Osteoblast (primary cell): ENCODE results near the gene NDUFA7. TPM values are rescaled to one million over a fixed set of nuclear protein-coding genes. Genes with fewer than 3 reads are reported as not detected.
"Not testable (repeated sequence)": the region's sequence is repeated elsewhere in the genome, so short reads cannot be mapped to it uniquely, and the experiment has no call there.

Experiments
- DNase-seq: peaks from one replicate; pipeline ENCODE4 v3.0.0; 2011; ENCODE audit warnings: low spot score, mixed read lengths; ENCODE audit not compliant: insufficient read length; ENCODE audit errors: missing footprints
- H2AFZ ChIP-seq: 2 replicates; pipeline ENCODE4 v1.6.0; 2011; ENCODE audit warnings: mild to moderate bottlenecking, low read length
- H3K27ac ChIP-seq: 2 replicates; pipeline ENCODE4 v1.5.1; 2011; ENCODE audit warnings: mild to moderate bottlenecking, low read depth, low read length, moderate library complexity
- H3K27me3 ChIP-seq: 2 replicates; pipeline ENCODE4 v1.6.0; 2012; ENCODE audit warnings: mild to moderate bottlenecking, control low read depth, inconsistent platforms, low read length, moderate library complexity; ENCODE audit not compliant: insufficient read depth
- H3K36me3 ChIP-seq: 2 replicates; pipeline ENCODE4 v1.5.1; 2011; ENCODE audit warnings: mild to moderate bottlenecking, low read length, control low read depth, moderate library complexity; ENCODE audit not compliant: insufficient read depth
- H3K4me1 ChIP-seq: 2 replicates; pipeline ENCODE4 v1.5.1; 2011; ENCODE audit warnings: mild to moderate bottlenecking, low read length, control low read depth, moderate library complexity; ENCODE audit not compliant: insufficient read depth
- H3K4me2 ChIP-seq: 2 replicates; pipeline ENCODE4 v1.6.0; 2011; ENCODE audit warnings: mild to moderate bottlenecking, low read length; ENCODE audit not compliant: insufficient read depth
- H3K4me3 ChIP-seq: fragments of 200-600 bp; sonication (generic); 3 replicates; pipeline ENCODE4 v1.5.1; 2012; ENCODE audit warnings: mild to moderate bottlenecking, low read length, inconsistent platforms; ENCODE audit not compliant: insufficient read depth
- H3K79me2 ChIP-seq: 2 replicates; pipeline ENCODE4 v1.6.0; 2012; ENCODE audit warnings: mild to moderate bottlenecking, low read length, control low read depth, inconsistent platforms; ENCODE audit not compliant: insufficient read depth
- H3K9me3 ChIP-seq: 2 replicates; pipeline ENCODE4 v1.5.1; 2011; ENCODE audit warnings: low read depth, low read length, control low read depth
- H4K20me1 ChIP-seq: 2 replicates; pipeline ENCODE4 v1.6.0; 2012; ENCODE audit warnings: mild to moderate bottlenecking, low read length, control low read depth; ENCODE audit not compliant: insufficient read depth
- CTCF ChIP-seq: IDR thresholded peaks from 2 replicates; pipeline ENCODE4 v1.5.1; 2011; ENCODE audit warnings: mild to moderate bottlenecking, low read depth, low read length, moderate library complexity; ENCODE audit errors: extremely low read depth
- total RNA-seq: library from RNA; depleted of rRNA; stranded (reverse); fragments of >200 nt; gene quantifications from 2 replicates; pipeline ENCODE4 v1.2.3, GENCODE V29; 2012

Gene NDUFA7
- total RNA-seq, 1 donor: 9.0 TPM

DNA sequence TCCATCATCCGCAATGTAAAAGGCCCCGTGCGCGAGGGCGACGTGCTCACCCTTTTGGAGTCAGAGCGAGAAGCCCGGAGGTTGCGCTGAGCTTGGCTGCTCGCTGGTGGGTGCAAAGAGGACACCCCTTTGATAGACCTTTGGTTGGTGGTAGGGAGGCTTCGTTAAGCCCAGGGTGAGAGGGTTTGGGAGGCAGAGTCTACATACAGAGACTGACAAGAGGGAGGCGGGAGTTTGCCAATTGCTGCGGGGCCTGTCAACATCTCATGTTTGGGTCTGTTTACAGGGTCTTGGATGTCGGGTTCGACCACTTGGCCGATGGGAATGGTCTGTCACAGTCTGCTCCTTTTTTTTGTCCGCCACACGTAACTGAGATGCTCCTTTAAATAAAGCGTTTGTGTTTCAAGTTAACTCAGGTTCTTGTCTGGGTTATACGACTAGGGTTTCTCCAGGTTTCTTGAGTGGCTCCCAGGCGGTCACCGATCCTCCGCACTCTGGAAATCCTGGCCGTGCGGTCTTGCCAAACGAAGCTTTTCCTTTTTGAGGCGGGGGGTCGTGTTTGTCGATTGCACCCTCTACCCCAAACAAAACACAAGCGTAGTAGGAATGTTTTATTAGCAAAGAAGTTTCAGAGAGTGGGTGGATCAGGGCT is 937 bp upstream of the NDUFA7 start:
- Histone ChIP-seq H3K4me2 (peak overlapping the region; percentile 96), H3K36me3 (peaks cover 18% of the 10 kb centered on the region), H3K79me2 (peaks cover 43% of the 10 kb centered on the region), H3K27ac (peak overlapping the region; percentile 83), H2AFZ (no peak overlapping the region), H3K4me1 (peaks cover 25% of the 10 kb centered on the region), H3K27me3 (no peaks in the 10 kb centered on the region), H3K9me3 (no peaks in the 10 kb centered on the region), H3K4me3 (peak overlapping the region; percentile 96), H4K20me1 (peaks cover 29% of the 10 kb centered on the region)
- peak; percentile 78 for DNase-seq
- TF ChIP-seq CTCF: no peak

- Histone ChIP-seq H4K20me1 (peaks cover 29% of the 10 kb centered on the region), H3K4me1 (peaks cover 25% of the 10 kb centered on the region), H2AFZ (peak overlapping the region; percentile 85), H3K4me2 (peak overlapping the region; percentile 97), H3K27me3 (no peaks in the 10 kb centered on the region), H3K79me2 (peaks cover 43% of the 10 kb centered on the region), H3K27ac (peak overlapping the region; percentile 83), H3K9me3 (no peaks in the 10 kb centered on the region), H3K4me3 (peak overlapping the region; percentile 96), H3K36me3 (peaks cover 28% of the 10 kb centered on the region)
- DNase-seq: peak; percentile 86
- no peak for TF ChIP-seq CTCF
These were observed 560 bp downstream of the NDUFA7 start for GRCh38 chr19:8320564-8321066.

- Histone ChIP-seq H2AFZ (peak overlapping the region; percentile 85), H4K20me1 (peaks cover 29% of the 10 kb centered on the region), H3K4me3 (peak overlapping the region; percentile 96), H3K9me3 (no peaks in the 10 kb centered on the region), H3K79me2 (peaks cover 43% of the 10 kb centered on the region), H3K27me3 (no peaks in the 10 kb centered on the region), H3K36me3 (peaks cover 34% of the 10 kb centered on the region), H3K4me1 (peaks cover 25% of the 10 kb centered on the region), H3K27ac (peak overlapping the region; percentile 83), H3K4me2 (peak overlapping the region; percentile 97)
- no peak for DNase-seq
- TF ChIP-seq CTCF: no peak
These were observed 1.2 kb downstream of the NDUFA7 start for GRCh38 chr19:8319807-8320520.

- H3K27ac ChIP-seq: not testable (repeated sequence)
- peak; percentile 80 for DNase-seq
These were observed 2.3 kb downstream of the NDUFA7 start for GRCh38 chr19:8318835-8319234.

More at GRCh38 chr19:8318835-8319234, 2.3 kb downstream of the NDUFA7 start:
- peaks cover 43% of the 10 kb centered on the region for H3K79me2 ChIP-seq
- not testable (repeated sequence) for H2AFZ ChIP-seq, H3K9me3 ChIP-seq, H3K27me3 ChIP-seq, H3K4me3 ChIP-seq, H3K4me2 ChIP-seq
- peaks cover 43% of the 10 kb centered on the region for H3K36me3 ChIP-seq
- peaks cover 24% of the 10 kb centered on the region for H4K20me1 ChIP-seq
- H3K4me1 ChIP-seq: peaks cover 25% of the 10 kb centered on the region
